Prostate gland (tissue), 2 donors: ENCODE measurements around the gene FAM83F.

ENCODE experiments used
- POLR2A ChIP-seq: fragments of 450-650 bp; IDR thresholded peaks from one replicate; pipeline ENCODE4 v1.6.1; 2016; ENCODE audit warnings: antibody characterized with exemption, mild to moderate bottlenecking
- TF ChIP-seq, protein P1 (sequence below), 4 experiments: fragments of 200-600 bp in 2 of 4; fragments of 450-650 bp in 2 of 4; sonication (generic) in 2 of 4; IDR thresholded peaks; 1 replicate in 3 of 4; 2 replicates in 1 of 4; pipeline ENCODE4 v1.5.1; 2016 to 2019; ENCODE audit warnings: antibody characterized with exemption in 4 of 4, mild to moderate bottlenecking in 2 of 4, moderate library complexity in 2 of 4

DNA sequence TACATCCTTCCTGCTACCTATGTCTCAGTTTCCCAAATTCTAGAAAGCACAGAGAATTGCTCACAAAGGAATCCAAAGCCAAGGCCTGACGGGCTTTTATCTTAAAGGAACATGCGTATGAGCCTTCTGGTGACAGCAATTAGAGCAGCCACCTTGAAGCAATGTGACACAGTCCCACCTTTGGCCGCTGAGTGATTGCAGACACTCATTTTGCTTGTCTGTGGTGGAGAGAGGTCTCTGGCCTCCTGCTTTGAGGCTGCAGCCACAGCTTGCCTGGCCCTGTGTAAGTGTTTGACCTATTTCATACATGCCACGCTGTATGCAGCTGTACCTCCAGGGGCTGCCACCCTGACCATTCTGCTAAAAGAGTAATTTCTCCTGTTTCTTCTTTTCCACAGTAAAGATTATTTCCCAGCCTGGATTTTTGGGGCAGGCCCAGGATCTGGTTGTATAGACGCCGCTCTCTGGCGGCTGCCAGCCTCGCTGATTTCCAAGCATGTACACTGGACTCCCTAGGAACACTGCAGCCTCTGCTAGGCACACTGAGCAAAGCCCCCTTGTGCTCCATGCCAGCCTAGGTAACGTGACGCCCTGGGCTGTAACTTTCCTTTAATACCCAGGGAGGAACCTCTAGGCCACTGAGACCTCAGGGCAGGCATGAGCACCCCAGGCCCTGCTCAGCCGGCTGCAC, 35.7 kb upstream of the FAM83F start:
- TF ChIP-seq, protein P1, sequence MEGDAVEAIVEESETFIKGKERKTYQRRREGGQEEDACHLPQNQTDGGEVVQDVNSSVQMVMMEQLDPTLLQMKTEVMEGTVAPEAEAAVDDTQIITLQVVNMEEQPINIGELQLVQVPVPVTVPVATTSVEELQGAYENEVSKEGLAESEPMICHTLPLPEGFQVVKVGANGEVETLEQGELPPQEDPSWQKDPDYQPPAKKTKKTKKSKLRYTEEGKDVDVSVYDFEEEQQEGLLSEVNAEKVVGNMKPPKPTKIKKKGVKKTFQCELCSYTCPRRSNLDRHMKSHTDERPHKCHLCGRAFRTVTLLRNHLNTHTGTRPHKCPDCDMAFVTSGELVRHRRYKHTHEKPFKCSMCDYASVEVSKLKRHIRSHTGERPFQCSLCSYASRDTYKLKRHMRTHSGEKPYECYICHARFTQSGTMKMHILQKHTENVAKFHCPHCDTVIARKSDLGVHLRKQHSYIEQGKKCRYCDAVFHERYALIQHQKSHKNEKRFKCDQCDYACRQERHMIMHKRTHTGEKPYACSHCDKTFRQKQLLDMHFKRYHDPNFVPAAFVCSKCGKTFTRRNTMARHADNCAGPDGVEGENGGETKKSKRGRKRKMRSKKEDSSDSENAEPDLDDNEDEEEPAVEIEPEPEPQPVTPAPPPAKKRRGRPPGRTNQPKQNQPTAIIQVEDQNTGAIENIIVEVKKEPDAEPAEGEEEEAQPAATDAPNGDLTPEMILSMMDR (IDR thresholded peaks at IDR 0.05) = no peak
- TF ChIP-seq POLR2A = no peak
